ENCODE data around the gene DIPK1A. TPM values are rescaled to one million over a fixed set of nuclear protein-coding genes. Genes with fewer than 3 reads are reported as not detected.

Gene DIPK1A
- total RNA-seq, 1 donor from 2014 or later = 15.2 TPM

DNA sequence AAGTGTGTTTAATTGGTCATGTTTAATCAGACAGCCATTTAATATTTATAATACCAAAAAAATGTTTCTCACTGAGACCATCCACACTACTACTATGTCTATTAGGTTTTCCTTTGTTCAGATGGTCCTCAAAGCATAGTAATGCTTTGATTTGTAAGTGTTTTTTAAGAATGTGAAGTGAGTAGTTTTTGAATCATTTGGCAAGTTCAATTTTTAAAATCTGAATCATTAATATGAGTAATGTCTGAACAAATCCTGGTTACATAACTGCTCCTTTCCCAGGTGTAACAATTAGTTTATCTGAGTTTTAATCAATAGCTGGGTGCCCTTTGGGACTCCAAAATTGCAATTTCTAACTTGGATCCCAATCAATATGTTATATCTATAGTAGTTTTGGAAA, 152.9 kb downstream of the DIPK1A start:
- intact Hi-C loops (cut with micrococcal nuclease) = no loop called here

DNA sequence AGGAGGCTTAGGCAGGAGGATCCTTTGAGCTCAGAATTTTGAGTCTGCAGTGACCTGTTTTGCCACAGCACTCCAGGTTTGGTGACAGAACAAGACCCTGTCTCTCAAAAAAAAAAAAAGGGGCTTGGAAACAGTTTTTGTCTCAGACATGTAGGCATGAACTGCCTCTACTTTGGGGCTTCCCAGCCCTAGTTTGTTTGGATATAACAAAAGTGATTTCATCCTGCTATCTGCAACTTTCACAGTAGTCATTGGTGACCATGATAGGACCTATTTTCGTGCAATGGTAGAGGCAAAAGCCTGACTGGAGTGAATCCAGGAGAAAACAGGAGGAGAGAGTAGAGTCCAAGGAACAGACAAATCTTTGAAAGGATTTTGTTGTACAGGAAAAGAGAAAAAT, 156.0 kb downstream of the DIPK1A start:
- intact Hi-C loops (cut with micrococcal nuclease) = no loop called here

DNA sequence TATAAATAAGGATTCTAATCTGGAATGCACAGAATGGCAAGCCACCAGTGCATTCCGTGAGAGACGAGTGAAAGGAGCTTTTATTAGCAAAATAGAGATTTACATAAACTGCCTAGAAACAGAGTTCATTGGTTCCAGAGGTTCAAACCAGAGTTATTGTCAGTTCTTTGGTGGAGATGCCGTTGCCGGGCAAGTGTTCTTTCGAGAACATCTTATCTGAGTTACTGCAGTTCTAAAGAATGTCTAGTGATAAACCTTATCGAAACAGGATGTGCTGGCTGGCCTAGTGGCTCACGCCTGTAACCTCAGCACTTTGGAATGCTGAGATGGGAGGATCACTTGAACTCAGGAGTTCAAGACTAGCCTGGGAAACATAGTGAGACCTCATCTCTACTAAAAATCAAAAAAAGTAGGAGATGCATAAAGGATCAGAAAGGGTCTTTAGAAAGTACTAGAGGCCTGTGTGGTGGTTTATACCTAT, 156.5 kb downstream of the DIPK1A start:
- intact Hi-C loops (cut with micrococcal nuclease) = no loop called here

DNA sequence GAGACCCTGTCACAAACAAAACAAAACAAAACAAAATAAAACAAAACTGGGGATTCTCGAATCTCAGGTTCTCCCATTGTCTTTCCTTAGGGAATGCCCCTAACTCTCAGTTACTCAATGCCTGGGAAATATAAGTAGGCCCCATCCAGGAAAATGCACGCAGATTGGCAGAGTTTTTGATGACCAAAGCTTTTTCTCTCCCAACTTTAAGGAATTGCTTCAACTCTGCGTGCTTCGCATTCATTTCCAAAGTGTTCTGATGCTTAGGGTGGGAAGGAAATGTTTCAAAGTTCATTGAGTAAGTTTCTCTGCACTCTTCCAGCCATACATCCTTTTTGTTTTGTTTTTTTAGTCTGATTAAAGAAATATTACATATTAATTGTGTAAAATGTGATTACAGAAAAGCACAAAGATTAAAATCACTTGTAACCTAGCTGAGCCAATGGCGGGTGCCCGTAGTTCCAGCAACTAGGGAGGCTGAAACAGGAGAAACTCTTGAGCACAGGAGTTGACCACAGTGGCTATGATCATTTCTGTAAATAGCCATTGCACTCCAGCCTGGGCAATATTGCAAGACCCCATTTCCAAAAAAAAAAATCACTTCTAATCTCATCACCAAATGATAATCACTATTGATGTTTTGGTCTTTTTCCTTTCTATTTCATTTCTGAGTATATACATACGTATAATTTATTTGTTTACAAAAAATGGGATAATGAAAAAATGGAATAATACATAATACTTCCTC, 157.9 kb downstream of the DIPK1A start:
- intact Hi-C loops (cut with micrococcal nuclease) = no loop called here

DNA sequence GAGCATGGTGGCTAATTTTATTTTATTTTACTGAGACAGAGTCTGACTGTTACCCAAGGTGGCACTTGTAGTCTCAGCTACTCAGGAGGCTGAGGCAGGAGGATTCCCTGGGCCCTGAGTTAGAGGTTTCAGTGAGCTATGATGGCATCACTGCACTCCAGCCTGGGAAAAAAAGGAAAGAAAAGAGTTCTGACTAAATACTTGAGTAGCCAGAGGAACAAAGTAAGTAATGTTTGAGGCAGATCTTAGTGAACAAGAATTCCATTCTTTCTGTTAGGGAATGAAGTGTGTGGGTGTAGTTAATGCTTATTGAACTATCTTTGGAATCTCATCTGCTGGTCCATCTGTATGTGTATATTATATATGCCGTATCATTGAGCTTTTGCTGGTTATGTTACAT, 163.3 kb downstream of the DIPK1A start:
- intact Hi-C loops (cut with micrococcal nuclease) = no loop called here

DNA sequence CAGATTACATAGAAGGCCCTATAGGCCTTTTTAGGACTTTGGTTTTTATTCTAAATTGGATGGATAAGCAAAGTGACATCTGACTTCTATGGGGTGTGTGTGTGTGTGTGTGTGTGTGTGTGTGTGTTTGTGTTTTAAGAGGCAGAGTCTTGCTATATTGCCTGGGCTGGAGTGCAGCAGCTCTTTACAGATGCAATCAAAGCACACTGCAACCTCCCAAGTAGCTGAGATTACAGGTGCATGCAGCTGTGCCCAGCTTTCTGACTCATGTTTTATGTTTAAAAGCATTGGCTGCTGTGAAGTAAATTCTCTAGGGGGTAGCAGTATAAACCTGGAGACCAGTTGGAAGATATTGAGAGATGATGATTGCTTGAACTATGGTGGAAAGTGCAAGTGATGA, 164.0 kb downstream of the DIPK1A start:
- intact Hi-C loops (cut with micrococcal nuclease) = no loop called here

DNA sequence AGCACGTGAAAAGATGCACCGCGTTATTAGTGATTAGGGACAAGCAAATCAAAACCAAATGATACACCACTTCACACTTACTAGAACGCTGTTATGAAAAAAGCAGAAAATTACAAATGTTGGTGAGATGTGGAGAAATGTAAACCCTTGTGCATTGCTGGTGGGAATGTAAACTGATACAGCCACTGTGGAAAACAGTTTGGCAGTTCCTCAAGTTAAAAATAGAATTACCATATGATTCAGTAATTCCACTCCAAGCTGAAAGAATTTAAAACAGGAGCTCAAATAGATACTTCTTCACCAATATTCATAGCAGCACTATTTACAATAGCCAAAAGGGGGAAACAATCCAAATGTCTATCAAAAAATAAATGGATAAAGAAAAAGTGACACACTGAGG, 166.1 kb downstream of the DIPK1A start:
- intact Hi-C loops (cut with micrococcal nuclease) = no loop called here

DNA sequence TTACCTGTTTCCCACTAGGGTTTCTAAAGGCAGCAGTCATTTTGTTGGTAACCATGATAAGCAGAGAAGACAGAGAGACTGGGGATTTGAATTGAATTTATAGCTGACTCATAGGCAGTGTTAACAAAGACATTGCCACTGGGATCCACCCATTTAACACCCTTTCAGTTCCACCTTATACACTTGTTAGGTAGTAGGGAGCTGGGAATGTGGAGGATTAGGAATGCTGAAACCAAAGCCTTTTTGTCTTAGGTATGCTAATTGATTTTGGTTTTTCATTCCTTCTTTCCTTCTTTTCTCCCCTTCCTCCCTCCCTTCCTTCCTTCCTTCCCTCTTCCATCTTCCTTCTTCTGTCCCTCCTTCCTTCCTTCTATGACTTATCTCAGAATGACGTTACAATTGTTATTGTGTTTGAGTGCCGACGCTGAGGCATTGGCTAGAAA, 168.9 kb downstream of the DIPK1A start:
- intact Hi-C loops (cut with micrococcal nuclease) = no loop called here

Other genes starting within 250 kb of the DIPK1A start
- gene EVI5, start 176.4 kb downstream of the DIPK1A start, total RNA-seq = 3.5 TPM in 2 replicates
- 787 and 789 TPM in 2 replicates for gene RPL5, start 129.4 kb downstream of the DIPK1A start, total RNA-seq
- 56.1 and 64.0 TPM in 2 replicates for gene MTF2, start 117.8 kb upstream of the DIPK1A start, total RNA-seq
- gene TMED5, start 219.0 kb upstream of the DIPK1A start, total RNA-seq = 57.0 and 57.4 TPM in 2 replicates
- 24.7 and 29.6 TPM in 2 replicates for gene CCDC18, start 219.3 kb upstream of the DIPK1A start, total RNA-seq